HFFc6 (cell line): Measurements from ENCODE around the gene CTNNA1. TPM values are rescaled to one million over a fixed set of nuclear protein-coding genes. Genes with fewer than 3 reads are reported as not detected.

Experiments
- DNase-seq: peaks from one replicate; pipeline ENCODE4 v3.0.0-alpha.2; 2018
- H3K27ac Mint-ChIP-seq: 2 replicates; pipeline ENCODE4 v1.8.0; 2020; ENCODE audit warnings: mild to moderate bottlenecking, mixed read lengths
- H3K27me3 Mint-ChIP-seq: 2 replicates; pipeline ENCODE4 v1.8.0; 2021; ENCODE audit warnings: mild to moderate bottlenecking, moderate library complexity, mixed read lengths; ENCODE audit not compliant: insufficient read depth
- H3K36me3 Mint-ChIP-seq: 2 replicates; pipeline ENCODE4 v1.8.0; 2021; ENCODE audit warnings: low read depth, mixed read lengths
- H3K4me1 Mint-ChIP-seq: 2 replicates; pipeline ENCODE4 v1.8.0; 2020; ENCODE audit warnings: low read depth, mixed read lengths
- H3K4me3 Mint-ChIP-seq: 2 replicates; pipeline ENCODE4 v1.8.0; 2020; ENCODE audit warnings: mild to moderate bottlenecking, moderate library complexity, mixed read lengths
- H3K9me3 Mint-ChIP-seq: 2 replicates; pipeline ENCODE4 v1.8.0; 2020; ENCODE audit warnings: mild to moderate bottlenecking, mixed read lengths
- CTCF ChIP-seq: fragments of 200-600 bp; sonication (generic); IDR thresholded peaks from 2 replicates; pipeline ENCODE4 v1.5.0; 2021; ENCODE audit warnings: antibody characterized with exemption, mild to moderate bottlenecking
- total RNA-seq, 6 experiments: library from RNA; stranded (reverse); fragmentation: NEBNext Ultra II Directional; extraction: Animal tissue kit (Norgen Biotek cat#: 25700); gene quantifications; 2 replicates in 1 of 6; 3 replicates in 5 of 6; pipeline ENCODE4 v1.2.3, GENCODE V29; 2021

The CTNNA1 gene
- total RNA-seq, 6 experiments from 2014 or later = 282 to 342 (median 292) TPM

GRCh38 chr5:138890644-138891043 is 137.4 kb downstream of the CTNNA1 start:
- H3K4me1 Mint-ChIP-seq = peaks cover 8% of the 10 kb centered on the region; the same call in 1 of the 2 replicates
- TF ChIP-seq CTCF = no peak
- DNase-seq = no peak

GRCh38 chr5:138895918-138896317 is 142.7 kb downstream of the CTNNA1 start:
- DNase-seq = no peak
- H3K9me3 Mint-ChIP-seq = peaks cover 5% of the 10 kb centered on the region
- peaks cover 44% of the 10 kb centered on the region for H3K36me3 Mint-ChIP-seq
- H3K4me1 Mint-ChIP-seq = peaks cover 30% of the 10 kb centered on the region
- H3K27ac Mint-ChIP-seq = no peak overlapping the region
- H3K27me3 Mint-ChIP-seq = peaks cover 3% of the 10 kb centered on the region
- H3K4me3 Mint-ChIP-seq = no peak overlapping the region
- TF ChIP-seq CTCF = no peak

More at GRCh38 chr5:138890644-138891043, 137.4 kb downstream of the CTNNA1 start:
- Mint-ChIP-seq H3K27me3 (peaks cover 1% of the 10 kb centered on the region; the same call in 1 of the 2 replicates), H3K9me3 (peaks cover 13% of the 10 kb centered on the region), H3K36me3 (peaks cover 53% of the 10 kb centered on the region), H3K27ac (no peak overlapping the region), H3K4me3 (no peak overlapping the region)

- Mint-ChIP-seq H3K27me3 (peaks cover 5% of the 10 kb centered on the region), H3K27ac (no peak overlapping the region), H3K36me3 (peaks cover 52% of the 10 kb centered on the region), H3K4me1 (peaks cover 47% of the 10 kb centered on the region), H3K9me3 (peaks cover 4% of the 10 kb centered on the region; the same call in 1 of the 2 replicates), H3K4me3 (no peak overlapping the region; the same call in 1 of the 2 replicates)
- no peak for TF ChIP-seq CTCF
- no peak for DNase-seq
These were observed 145.1 kb downstream of the CTNNA1 start for GRCh38 chr5:138898299-138898698.

GRCh38 chr5:138898742-138899141 is 145.5 kb downstream of the CTNNA1 start:
- H3K4me1 Mint-ChIP-seq = peaks cover 51% of the 10 kb centered on the region
- TF ChIP-seq CTCF = no peak
- DNase-seq = no peak
- H3K27me3 Mint-ChIP-seq = peaks cover 5% of the 10 kb centered on the region
- H3K4me3 Mint-ChIP-seq = no peak overlapping the region; the same call in 1 of the 2 replicates
- H3K36me3 Mint-ChIP-seq = peaks cover 57% of the 10 kb centered on the region
- H3K27ac Mint-ChIP-seq = no peak overlapping the region
- peaks cover 4% of the 10 kb centered on the region; the same call in 1 of the 2 replicates for H3K9me3 Mint-ChIP-seq

- DNase-seq = peak; percentile 12
- peaks cover 4% of the 10 kb centered on the region; the same call in 1 of the 2 replicates for H3K9me3 Mint-ChIP-seq
- H3K27me3 Mint-ChIP-seq = peaks cover 5% of the 10 kb centered on the region
- peak overlapping the region; percentile 17; the same call in 1 of the 2 replicates for H3K4me3 Mint-ChIP-seq
- H3K4me1 Mint-ChIP-seq = peaks cover 64% of the 10 kb centered on the region
- peak overlapping the region; percentile 79 for H3K27ac Mint-ChIP-seq
- TF ChIP-seq CTCF = no peak
- H3K36me3 Mint-ChIP-seq = peaks cover 57% of the 10 kb centered on the region
These were observed 147.2 kb downstream of the CTNNA1 start for GRCh38 chr5:138900281-138900965.
